NCI-H2227 treated with DMSO at 0.1 percent for 48 hours (cell line): Measurements from ENCODE around the gene PSIP1.
A peak's percentile ranks its signal among the peaks of the same experiment; 100 is the strongest.
"Not testable (repeated sequence)": the region's sequence is repeated elsewhere in the genome, so short reads cannot be mapped to it uniquely, and the experiment has no call there.

ENCODE experiments used
- DNase-seq: peaks from one replicate; lab custom pipeline; 2025; lab: John Stamatoyannopoulos, UW

Gene PSIP1

DNA sequence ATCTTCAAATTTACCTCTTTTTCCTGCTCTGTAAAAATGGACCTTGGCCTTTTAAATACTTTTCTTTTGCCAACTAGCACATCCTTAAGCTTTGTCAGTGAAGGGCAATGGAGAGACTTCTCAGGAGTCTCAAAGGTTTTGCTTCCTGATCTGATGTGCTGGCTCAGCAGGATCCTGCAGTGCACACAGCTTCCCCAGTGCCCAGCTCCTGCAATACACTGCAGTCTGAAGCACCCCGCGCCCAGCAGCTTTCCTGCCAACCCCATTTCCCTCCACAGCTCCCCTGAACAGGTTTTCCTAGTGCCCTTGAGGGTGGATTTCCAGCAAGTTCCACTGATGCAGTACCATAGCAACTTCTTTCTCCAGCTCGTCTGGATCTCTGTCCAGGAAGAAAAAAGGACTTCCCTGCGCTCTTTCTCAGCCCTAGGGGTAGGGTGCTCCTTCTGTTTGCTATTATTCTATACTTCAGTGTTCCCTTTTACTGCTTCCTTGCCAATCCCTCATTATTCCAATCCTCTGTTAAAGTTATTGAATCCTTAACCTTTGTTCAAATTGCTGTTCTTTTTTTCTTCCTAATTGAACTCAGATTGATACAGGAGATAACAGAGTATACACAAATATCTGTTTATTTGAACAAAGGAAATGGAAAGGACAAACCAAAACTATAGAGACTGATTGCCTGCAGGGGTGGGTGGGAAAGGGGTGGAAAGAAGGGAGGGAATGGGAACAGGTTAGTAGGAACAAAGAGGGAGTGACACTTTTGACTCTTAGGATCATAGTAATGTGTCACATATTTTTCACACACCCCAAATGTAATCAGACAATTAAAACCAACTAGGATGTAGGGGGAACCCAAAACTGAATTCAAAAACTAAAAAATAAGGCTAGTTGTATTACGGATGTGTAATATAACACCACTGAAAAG lies 79.6 kb downstream of the PSIP1 start:
- no peak for DNase-seq

DNA sequence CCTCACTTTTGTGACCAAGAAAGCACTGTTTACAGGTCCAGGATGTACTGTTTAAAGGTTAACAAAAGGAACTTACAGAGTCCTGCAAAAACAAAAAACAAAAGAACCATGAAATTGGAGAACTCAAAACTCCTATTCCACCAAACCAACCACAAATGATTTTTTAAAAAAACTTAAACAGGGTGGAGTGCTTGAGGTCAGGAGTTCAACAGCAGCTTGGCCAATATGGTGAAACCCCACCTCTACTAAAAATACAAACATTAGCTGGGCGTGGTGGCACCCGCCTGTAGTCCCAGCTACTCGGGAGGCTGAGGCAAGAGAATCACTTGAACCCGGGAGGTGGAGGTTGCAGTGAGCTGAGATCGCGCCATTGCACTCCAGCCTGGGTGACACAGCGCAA lies 83.1 kb downstream of the PSIP1 start:
- not testable (repeated sequence) for DNase-seq

DNA sequence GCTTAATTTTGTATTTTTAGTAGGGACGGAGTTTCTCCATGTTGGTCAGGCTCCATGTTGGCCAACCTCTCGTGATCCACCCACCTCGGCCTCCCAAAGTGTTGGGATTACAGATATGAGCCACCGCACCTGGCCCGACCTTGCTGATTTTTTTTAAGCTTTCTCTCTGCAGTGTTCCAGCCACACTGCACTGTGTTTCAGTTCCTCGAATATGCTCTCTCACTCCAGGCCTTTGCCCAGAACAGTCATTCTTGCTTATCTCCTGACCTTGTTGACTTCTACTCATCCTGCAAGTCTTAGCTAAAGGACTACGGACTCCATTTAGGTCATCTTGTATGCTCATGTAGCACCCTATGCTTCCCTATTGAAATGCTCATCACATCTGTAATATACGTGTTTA lies 84.8 kb downstream of the PSIP1 start:
- no peak for DNase-seq

DNA sequence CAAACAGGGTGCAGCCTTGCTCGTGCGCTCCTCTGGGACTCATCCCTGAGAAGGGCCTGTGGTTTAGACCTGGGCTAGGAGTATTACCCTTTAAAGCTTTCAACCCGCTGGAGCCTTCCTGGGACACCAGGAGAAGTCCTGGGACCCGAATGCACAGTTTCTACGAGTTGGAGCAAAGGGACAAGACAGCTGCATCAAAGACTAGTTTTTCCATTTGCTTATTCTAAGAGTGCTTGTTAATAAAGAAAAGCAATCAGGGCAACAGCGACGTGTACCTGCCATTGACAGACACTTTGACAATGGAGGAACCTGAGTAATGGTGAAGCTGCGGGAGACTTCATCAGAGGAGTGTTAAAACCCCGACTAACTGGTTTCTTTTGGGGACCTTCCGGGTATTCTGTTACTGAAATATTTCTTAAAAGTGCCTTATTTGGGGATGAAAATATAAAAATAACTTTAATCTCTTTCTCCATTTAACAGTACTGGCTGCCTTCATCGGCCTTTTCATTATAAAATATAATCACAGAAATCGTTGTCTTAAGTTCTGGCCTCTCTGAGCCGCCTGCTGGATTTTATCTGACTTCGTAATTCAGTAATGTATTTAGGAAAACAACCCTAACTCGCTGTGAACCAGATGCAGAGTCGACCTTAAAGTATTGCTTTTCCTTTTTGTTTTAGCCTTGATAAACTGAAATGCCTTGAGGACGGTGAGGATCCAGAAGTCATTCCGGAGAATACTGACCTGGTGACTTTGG lies 87.4 kb downstream of the PSIP1 start:
- DNase-seq: no peak

DNA sequence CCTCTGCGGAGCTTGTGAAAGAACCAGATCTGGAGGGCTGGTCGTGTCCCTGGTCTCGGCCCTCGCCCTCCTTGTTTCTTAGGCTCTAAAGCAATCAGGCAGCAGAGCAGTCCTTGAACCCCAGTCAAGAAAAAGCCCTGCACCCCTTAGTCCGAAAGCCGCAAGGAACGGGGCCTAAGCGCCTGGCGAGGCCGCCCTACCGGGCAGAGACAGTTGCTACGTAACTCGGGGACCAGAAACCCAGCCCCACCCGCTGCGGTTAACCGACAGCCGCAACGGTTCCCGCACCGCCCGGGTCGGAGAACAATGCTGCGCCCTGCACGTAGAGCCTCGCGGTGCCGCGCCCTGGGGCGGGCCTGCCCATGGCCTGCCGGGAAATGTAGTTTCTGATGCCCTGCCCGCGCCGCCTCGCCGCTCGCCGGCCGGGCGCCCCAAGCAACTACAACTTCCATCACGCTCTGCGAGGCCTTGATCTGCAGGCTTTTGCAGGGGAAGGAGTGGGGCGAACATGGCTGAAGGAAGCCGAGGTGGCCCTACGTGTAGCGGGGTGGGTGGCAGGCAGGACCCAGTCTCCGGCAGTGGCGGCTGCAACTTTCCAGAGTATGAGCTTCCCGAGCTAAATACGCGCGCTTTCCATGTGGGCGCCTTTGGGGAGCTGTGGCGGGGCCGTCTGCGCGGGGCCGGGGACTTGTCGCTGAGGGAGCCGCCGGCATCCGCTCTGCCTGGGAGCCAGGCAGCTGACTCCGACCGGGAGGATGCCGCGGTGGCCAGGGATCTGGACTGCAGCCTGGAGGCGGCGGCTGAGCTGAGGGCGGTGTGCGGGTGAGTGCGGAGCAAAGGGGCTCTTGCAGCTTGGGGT lies 88.2 kb downstream of the PSIP1 start, which contains the start of gene SNAPC3:
TSS of gene SNAPC3 (plus strand) at position 505 of the 859 bp plus-strand sequence. CDS start at position 509, 4 bp downstream.
- peak; percentile 96 for DNase-seq

DNA sequence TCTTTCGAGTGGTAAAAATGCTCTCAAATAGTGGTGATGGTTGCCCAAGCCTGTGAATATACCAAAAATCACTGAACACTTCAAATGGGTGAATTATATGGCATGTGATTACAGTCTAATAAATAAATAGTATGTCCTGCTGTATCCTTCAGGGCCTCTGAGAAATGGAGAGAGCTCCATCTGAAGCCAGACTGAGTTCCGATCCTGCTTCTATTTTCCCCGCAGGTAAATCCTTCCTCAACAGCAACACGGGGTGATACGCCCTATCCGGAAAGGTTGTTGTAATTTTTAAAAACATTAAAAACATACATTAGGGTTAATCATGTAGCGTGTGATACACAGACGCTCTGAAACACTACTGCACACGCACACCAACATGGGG lies 88.8 kb downstream of the PSIP1 start:
- DNase-seq: peak; percentile 73

DNA sequence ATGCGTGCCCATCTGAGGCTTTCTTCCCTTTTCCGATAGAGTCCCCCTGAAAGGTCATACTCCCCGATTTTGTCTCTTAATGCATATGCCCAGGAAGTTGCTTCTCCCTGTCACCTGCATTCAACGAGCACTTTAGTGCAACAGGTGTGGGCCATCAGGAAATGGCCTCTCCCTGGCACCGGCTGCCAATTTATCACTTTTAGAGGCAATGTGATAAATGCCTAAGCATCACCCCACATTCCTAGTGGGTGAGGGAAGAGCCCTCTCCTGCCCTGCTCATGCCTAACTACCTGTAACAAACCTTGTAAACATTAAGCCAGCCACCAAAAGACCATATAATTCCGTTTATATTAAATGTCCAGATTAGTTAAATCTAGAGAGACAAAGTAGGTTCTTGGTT lies 89.2 kb downstream of the PSIP1 start:
- DNase-seq: no peak

DNA sequence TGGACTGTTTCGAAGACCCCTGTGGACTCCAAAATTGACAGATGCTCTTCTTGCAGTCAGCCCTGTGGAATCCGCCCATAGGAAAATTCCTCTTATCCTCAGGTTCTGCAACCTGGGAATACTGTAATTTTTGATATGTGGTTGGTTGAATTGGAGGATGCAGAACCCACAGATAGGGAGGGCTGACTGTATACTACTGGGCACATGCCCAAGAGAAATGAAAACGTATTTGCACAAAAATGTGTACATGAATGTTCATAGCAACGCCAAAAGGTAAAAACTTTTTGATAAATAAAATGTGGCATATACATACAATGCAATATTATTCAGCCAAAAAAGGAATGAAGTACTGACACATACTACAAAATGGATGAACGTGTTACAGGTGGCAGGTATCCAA lies 90.0 kb downstream of the PSIP1 start:
- DNase-seq: no peak

DNA sequence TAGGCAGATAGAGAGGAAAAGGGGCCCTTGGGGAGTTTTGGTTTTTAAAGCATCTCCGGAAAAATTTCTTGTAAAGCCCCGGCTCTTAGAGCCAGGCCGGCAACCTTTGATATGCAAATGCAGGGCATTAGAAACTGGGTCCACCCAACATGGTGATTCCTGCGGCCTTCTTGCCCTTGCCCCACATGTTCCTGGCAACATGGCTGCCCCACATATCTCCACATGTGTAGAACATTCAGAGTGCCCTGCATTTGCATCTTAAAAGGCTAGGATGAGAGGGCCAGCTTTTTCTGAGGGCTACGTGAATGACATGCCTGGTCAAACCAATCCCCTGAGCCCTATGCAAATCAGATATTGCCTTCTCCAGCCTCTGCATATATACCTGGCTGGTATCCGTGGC lies 93.1 kb downstream of the PSIP1 start:
- DNase-seq: no peak

DNA sequence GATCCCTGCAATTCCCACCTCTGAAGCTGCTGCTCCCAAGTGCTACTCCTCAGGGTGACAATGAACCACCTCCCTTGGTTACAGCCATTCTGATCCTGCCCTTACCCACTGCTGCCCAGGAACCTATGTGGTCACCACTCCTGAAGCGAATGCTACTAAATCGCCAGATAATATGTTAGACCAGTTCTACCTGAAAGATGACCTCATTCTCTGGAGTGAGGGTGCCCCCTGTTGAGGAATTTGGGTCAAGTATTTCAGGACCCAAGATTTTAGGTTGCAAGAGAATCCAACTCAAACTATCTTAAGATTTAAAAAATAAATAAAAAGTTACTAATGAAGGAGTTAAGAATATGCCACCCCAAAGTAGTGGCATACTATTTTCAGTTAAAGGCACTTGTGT lies 93.9 kb downstream of the PSIP1 start:
- no peak for DNase-seq
